22Rv1 (cell line): ENCODE measurements around the gene SPIN3.
"Not testable (repeated sequence)": the region's sequence is repeated elsewhere in the genome, so short reads cannot be mapped to it uniquely, and the experiment has no call there.

Experiments used
- H3K27ac ChIP-seq: fragments of 450-650 bp; 2 replicates; pipeline ENCODE4 v1.5.1; 2017
- ZFX ChIP-seq: fragments of 450-650 bp; IDR thresholded peaks from 2 replicates; pipeline ENCODE4 v1.6.1; 2017; ENCODE audit warnings: antibody characterized with exemption, borderline replicate concordance
- TF ChIP-seq, protein P1 (sequence below): fragments of 450-650 bp; IDR thresholded peaks from 2 replicates; pipeline ENCODE4 v1.5.1; 2017; ENCODE audit warnings: mild to moderate bottlenecking

SPIN3 gene

DNA sequence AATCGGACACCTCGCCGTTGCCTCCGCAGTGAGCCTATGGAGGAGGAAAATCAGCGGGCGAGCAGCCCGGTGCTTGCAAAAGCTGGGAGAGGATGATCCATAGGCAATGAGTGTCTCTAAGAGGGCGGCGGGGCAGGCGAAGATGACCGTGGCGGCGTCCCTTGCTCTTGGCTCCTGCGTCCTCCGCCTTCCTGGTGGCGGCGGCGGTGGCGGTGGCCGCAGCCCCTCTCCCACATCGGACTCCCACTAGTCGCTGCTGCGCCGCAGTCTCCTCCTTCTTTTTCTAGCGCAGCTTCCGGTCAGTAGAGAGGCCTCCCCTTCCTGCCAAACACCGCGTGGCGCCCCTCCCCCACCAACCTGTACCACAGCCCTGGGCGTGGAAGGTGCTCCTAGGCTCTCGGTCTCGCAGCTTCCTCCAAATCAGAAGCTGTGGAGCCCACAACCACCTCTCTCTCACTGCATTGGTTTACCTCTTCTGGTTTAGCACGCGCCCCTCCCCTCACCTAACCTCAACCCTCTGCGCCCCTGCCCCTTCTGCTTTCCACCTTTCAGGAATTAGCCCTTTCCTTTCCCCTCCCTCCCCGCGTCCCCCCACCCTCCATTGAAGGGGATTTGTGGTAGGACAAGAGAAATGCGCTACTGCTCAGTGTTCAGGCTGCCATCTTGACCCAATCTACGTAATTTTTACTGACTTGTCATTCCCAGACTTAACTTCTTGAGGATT lies at the start of gene SPIN3:
SPIN3 (minus strand) TSS at position 271 of the 724 bp plus-strand sequence. CDS start 594 bp downstream, outside the sequence.
- no peak for TF ChIP-seq ZFX
- H3K27ac ChIP-seq: peak within 1 kb of the TSS; percentile 57

DNA sequence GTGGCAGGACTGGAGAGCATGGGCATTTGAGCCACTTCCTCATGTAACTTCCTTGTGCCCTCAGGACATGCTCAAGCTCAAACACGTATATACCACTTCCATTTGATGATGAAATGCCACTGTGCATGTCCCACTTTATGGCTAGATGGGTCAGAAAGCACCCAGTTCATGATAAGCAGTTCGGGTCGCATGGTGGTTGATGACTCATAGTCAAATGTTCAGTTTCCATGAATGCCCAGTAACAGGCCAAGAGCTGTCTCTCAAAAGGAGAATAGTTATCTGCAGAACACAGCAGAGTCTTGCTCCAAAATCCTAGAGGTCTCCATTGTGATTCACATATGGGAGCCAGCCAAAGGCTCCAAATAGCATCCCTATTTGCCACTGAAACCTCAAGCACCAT lies 48.9 kb upstream of the SPIN3 start:
- no peak for TF ChIP-seq ZFX
- TF ChIP-seq, protein P1, sequence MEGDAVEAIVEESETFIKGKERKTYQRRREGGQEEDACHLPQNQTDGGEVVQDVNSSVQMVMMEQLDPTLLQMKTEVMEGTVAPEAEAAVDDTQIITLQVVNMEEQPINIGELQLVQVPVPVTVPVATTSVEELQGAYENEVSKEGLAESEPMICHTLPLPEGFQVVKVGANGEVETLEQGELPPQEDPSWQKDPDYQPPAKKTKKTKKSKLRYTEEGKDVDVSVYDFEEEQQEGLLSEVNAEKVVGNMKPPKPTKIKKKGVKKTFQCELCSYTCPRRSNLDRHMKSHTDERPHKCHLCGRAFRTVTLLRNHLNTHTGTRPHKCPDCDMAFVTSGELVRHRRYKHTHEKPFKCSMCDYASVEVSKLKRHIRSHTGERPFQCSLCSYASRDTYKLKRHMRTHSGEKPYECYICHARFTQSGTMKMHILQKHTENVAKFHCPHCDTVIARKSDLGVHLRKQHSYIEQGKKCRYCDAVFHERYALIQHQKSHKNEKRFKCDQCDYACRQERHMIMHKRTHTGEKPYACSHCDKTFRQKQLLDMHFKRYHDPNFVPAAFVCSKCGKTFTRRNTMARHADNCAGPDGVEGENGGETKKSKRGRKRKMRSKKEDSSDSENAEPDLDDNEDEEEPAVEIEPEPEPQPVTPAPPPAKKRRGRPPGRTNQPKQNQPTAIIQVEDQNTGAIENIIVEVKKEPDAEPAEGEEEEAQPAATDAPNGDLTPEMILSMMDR: no peak
- H3K27ac ChIP-seq: no peak overlapping the region

DNA sequence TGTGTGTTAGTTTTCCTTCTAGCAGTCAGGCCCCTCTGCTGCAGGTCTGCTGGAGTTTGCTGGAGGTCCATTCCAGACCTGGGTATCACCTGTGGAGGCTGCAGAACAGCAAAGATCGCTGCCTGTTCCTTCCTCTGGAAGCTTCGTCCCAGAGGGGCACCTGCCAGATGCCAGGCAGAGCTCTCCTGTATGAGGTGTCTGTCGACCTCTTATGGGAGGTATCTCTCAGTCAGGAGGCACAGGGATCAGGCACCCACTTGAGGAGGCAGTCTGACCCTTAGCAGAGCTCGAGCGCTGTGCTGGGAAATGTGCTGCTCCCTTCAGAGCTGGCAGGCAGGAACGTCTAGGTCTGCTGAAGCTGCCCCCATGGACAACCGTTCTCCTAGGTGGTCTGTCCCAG lies 41.9 kb upstream of the SPIN3 start:
- not testable (repeated sequence) for H3K27ac ChIP-seq

DNA sequence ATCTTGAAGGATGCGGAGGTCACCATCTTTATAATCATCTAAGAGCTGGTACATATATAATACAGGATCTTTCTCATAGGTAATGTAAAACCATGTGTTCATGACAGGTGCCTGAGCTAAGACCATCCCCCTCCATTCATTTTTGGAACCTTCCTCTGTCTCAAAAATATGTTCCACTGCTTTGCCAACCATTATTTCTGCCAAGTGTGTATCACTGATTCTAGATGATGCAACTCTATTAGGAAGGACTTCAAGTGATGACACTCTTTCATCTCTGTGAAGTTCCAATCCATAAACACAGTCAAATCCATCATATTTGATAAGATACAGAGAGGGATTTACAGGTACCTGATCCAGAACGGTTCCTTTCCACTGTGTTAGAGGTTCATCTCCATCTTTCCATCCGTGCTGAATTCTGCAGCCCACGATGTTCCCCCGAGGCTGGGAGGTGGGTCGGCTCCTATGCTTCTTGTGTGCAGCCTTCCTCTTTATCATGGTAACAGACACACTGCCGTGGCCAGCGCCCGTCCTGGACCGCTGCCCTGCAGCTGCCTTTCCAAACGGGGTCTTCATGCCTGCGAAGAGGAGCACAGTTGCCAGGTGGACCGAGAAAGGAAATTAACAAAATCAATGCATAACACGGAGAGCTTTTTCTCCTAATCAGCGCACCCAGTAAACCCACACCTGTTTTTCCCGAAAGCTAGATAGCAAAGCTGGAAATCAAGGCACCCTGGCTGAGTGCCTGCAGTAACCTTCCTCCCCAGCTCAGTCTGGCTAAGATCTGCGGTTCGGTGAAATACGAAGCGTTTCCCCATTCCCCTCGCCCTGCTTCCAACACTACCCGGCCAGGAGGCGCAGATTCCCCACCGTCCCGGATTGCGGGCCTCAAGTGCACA lies 718 bp downstream of the SPIN3 start:
- H3K27ac ChIP-seq: peak overlapping the region; percentile 57
- TF ChIP-seq ZFX: no peak
- TF ChIP-seq, protein P1: no peak

DNA sequence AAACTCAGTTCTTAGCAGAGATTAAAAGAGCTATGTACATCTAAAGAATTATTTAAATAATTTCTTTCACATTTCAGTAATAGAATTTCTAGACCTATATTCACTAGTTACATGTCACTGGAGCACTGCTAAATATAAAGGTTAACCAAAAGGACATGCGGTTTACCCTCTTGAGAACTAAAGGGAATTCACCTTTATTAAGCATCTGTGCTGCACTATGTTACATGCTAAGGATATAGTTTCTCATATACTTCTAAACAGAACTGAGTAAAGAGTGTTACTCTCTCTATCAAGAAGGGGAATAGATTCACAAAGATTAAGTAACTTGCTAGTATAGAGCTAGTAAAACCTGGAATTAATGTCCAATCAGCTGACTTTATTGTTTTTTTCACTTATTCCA lies 7.6 kb downstream of the SPIN3 start:
- TF ChIP-seq, protein P1: no peak
- no peak for TF ChIP-seq ZFX
- no peak overlapping the region for H3K27ac ChIP-seq

DNA sequence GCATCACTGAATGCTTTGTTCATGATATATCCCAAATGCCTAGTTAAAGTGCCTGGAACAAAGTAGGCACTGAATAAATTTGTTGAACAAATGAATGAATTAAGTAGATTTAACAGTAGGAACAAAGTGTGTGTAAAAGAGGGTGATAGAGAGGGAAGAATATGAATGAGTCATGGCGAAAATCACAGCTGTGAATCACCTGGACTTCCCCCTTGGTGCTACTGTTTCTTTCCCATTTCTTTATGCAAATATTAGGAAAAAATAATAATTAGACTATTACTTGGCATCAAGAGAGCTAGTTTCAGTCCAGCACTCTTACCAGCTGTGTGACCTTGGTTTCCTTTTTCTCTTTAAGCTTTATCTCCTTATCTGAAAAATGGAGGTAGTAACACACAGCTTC lies 9.2 kb downstream of the SPIN3 start:
- no peak overlapping the region for H3K27ac ChIP-seq
- TF ChIP-seq, protein P1: no peak
- TF ChIP-seq ZFX: no peak

DNA sequence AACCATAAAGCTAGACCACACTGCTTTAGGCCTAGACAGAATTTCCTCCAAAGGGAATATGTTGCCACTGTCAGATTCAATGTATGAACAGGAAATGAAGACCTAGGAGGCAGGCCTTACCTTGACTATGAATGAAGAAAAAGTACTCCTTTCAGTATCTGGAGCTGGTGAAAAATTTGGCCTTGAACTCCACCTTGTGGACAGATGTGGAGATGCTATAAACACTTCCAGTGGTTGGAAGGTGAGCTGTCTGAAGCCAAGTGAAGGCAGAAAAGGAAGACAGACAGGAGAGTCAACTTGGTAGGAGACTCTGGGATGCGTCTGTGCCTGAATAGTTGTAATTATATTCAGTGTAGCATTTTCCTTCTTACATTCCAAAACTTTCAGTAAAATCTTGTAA lies 17.2 kb downstream of the SPIN3 start:
- no peak overlapping the region for H3K27ac ChIP-seq
- TF ChIP-seq ZFX: no peak
- TF ChIP-seq, protein P1: peak; percentile 59

DNA sequence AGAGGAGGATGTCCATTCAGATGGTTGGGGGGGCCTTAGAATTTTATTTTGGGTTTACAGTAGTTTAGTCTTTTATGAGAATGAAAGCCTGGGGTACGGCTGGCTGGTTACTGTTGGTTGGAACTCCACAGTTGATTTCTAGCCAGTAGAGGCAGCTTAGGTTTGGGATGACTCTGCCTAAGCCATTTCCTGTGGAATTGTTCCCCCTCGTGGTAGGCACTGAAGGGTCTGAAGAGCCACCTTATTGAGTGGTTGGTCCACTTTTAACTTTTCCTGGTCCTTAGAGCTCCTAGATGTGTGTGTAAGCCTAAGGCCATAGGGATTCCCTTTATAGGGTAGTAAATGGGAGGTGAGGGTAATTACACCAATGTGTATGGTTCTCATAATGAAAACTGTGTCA lies 19.7 kb downstream of the SPIN3 start:
- no peak overlapping the region for H3K27ac ChIP-seq
- no peak for TF ChIP-seq ZFX
- TF ChIP-seq, protein P1: no peak
